GM21737 (cell line): ENCODE results near the gene FHIP2A.
A peak's percentile ranks its signal among the peaks of the same experiment; 100 is the strongest.
"Not testable (repeated sequence)": the region's sequence is repeated elsewhere in the genome, so short reads cannot be mapped to it uniquely, and the experiment has no call there.

Experiments
- ATAC-seq: cut with Tn5 transposase; IDR thresholded peaks from one replicate; pipeline ENCODE4 v1.9.1; 2021; ENCODE audit warnings: mild to moderate bottlenecking, moderate library complexity; ENCODE audit not compliant: unreplicated experiment

The FHIP2A gene, protein sequence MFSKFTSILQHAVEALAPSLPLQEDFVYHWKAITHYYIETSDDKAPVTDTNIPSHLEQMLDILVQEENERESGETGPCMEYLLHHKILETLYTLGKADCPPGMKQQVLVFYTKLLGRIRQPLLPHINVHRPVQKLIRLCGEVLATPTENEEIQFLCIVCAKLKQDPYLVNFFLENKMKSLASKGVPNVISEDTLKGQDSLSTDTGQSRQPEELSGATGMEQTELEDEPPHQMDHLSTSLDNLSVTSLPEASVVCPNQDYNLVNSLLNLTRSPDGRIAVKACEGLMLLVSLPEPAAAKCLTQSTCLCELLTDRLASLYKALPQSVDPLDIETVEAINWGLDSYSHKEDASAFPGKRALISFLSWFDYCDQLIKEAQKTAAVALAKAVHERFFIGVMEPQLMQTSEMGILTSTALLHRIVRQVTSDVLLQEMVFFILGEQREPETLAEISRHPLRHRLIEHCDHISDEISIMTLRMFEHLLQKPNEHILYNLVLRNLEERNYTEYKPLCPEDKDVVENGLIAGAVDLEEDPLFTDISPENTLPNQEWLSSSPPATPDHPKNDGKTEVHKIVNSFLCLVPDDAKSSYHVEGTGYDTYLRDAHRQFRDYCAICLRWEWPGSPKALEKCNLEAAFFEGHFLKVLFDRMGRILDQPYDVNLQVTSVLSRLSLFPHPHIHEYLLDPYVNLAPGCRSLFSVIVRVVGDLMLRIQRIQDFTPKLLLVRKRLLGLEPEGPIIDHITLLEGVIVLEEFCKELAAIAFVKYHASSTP

DNA sequence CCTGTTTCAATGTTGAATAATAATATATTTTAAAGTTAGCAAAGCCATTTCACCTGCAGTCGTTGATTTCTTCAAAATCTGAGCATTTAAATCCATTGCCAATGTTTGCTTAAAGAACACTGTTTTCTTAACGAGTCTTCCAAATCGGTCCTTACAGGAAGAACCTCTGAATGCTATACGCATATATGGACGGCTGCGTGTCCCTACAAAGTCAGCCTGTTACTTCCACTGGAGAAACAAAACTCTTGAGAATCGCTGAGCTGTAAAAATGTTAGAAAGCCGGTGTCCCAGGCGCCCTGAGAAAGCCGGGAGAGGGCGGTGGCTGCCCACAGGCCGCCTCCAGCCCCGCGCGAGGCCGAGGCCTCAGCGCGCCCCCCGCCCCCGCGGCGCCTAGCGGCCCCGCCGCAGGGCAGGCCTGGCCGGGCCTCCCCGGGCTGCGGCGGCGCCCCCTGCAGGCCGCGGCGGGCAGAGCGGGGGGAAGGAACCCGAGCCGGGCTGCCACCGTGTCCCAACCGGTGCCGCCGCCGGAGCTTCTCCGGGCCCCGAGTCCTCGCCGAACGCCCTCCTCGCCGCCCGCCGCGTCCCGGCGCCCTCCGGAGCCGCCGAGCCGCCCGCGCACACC, at the start of gene FHIP2A:
Gene FHIP2A, plus strand, starts transcription at position 488 of the 622 bp plus-strand sequence. CDS start 299 bp downstream, outside the sequence.
- ATAC-seq: peak; percentile 80

DNA sequence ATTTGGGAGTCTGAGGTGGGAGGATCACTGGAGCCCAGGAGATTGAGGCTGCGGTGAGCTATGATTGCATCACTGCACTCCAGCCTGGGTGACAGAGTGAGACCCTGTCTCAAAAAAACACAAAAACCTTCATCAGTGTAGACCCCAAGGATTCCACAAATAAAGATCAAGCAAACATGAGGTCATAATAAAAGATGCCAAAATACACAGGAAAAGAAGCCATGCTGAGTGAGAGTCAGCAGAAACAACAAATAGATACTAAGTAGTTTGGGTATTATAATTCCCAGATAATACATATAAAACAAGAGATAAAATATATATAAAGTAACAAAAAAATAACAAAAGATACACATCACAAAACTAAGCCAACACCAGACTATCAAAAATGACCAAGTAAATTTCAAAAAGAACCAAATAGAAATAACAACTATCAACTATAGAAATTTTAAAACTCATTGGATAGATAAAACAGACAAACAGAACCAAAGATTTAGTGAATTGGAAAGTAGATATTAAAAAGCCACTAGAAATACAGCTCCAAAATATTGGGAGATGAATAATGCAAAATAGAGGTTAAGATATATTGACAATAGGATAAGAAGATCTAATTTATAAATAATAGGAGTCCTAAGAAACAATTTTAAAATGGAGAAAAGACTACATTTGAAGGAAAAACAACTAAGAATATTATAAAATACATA, 48.9 kb upstream of the FHIP2A start:
- ATAC-seq: no peak

DNA sequence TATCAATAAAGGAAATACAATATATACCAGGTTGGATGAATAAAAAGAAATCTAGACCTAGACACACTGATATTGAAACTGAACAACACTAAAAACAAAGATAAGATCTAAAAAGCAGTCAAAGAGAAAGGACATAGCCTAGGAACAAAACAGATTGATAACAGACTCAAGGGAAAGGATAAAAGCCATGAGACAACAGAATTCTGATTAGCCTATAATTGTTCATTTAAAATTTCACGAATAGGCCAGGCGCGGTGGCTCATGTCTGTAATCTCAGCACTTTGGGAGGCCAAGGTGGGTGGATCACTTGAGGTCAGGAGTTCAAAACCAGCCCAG, 48.4 kb upstream of the FHIP2A start:
- no peak for ATAC-seq

DNA sequence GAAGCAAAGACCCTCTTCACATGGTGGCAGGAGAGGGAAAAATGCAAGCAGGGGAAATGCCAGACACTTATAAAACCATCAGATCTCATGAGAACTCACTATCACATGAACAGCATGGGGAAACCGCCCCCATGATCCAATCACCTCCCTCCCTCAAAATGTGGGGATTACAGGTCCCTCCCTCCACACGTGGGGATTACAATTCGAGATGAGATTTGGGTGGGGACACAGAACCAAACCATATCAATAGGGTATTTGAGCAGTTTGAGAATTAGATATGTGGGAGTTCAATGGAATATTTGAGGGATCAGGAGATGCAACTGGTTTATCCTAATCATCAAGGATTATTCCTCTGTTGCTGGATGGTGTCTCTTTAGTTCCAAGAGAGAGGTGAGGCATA, 46.5 kb upstream of the FHIP2A start:
- ATAC-seq: not testable (repeated sequence)

DNA sequence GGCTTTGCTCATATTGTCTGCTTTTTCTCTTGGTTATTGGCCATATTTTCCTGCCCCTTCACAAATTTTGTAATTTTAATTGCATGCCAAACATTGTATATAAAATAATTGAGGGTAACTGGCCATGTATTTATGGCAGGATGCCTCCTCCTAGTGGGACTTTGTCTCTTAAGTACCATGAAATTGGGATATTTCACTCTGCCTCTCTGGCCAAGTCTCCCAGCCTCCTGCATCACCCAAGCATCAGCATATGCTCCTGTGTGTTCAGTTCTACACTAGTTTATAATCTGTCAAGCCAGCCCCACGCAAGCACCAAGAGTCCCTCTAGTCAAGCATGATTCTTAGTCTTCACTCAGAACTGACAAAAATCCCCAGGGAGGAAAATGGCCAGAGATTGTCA, 44.2 kb upstream of the FHIP2A start:
- ATAC-seq: no peak

DNA sequence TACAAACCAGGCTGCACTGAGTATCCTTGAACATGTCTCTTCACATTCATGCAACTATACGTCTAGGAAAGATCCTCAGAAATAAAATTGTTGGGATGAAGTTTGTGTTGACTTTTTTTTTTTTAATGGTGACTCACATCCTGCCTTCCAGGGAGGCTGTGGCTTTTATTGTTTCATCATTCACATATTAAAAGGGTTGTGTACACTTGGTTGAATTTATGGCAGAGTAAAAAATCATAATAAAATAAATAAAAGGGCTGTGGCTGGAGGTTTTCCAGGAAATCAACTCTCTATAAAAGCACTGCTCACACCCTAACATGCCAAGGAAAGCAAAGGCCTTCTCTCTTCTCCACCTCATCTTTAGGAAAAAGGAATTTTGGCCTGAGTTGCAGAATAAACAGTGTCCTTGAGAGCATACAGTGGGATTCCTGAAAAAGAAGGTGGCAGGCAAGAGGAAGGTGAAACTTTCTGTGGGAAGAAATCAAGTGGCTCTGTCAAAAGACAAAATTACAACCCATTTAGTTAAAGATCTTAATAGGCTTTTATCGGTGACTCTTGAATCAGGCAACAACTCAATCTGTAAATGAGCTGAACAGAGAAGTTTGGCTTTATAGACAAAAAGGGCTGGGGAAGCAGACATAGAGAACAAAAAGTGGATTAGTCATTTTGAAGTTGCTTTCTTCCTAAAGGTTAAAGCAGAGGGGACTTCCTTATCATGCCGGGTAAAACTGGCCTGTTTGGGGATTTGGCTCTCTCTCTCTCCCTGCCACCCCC, 41.6 kb upstream of the FHIP2A start:
- no peak for ATAC-seq

DNA sequence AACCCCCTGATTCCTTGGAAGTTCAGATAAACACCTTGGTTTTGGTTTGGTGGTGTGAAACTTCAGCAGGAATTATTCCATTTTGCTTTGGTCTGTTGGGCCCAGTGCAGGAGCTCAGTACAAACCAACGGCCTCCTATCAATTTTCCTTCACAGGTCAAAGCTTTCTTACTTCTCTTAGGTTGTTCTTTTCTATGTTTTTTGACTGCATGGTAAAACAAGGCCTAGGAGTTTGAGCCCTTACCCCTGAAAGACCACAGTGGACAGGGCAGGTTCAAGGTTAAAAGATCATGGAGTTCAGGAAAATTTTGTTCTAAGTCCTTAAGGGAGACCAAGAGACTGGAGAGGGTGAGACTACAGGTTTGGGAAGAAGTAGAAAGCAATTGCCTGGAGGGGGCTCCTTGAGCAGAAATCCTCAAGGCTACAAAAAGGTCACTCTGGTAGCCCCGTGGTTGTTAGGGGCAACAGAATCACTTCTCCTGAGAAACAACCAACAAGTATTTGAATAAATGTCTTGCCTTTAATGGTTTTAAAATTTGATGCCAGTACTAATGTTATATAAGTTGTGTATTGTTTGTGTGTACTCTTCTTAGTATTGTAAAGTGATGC, 40.9 kb upstream of the FHIP2A start:
- ATAC-seq: no peak

DNA sequence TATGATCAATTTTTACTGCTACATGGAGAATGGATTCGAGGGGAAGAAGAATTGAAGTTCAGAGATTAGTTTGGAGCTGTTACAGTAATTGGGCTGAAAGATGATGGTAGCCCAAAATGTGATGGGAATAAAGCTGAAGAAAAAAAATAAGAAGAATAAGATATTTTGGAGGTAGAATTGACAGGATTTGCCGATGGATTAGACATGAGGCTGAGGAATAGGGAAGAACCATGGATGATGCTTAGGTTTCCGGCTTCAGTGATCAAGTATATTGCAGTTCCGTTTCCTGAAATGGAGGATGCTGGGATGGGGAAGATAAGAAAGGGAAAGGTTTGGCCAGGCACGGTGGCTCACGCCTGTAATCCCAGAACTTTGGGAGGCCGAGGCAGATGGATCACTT, 38.9 kb upstream of the FHIP2A start:
- ATAC-seq: no peak

DNA sequence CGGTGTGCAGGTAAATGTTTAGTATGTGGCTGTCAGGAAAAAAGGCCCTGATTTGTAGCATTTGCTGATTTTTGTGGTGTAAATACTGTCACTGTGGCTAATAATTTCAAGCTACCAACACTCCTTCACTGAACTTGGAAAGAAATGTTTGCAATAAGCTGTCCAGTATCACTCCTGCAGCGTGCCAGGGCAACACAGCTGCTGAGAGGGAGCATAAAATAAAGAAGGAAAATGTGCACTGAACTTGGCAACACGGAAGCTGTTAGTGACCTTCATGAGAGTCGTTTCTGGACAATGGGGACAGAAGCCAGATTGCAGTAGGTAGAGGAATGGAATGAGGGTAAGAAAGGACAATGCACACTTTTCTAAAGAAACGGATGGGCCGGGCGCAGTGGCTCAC, 37.9 kb upstream of the FHIP2A start:
- ATAC-seq: no peak

DNA sequence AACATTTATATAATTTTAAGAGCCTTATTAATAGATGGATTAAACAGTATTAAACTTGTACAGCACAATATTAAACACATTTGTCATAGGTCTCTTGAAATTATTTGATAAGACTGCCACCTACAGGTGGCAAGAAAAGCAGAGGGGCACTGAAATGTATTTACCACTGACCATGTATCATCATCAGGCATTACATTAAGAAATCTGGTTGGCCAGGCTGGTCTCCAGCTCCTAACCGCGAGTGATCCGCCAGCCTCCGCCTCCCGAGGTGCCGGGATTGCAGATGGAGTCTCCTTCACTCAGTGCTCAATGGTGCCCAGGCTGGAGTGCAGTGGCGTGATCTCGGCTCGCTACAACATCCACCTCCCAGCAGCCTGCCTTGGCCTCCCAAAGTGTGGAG, 35.1 kb upstream of the FHIP2A start:
- not testable (repeated sequence) for ATAC-seq

DNA sequence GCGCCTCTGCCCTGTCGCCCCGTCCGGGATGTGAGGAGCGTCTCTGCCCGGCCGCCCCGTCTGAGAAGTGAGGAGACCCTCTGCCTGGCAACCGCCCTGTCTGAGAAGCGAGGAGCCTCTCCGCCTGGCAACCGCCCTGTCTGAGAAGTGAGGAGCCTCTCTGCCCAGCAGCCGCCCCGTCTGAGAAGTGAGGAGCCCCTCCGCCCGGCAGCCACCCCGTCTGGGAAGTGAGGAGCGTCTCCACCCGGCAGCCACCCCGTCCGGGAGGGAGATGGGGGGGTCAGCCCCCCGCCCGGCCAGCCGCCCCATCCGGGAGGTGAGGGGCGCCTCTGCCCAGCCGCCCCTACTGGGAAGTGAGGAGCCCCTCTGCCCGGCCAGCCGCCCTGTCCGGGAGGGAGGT, 34.4 kb upstream of the FHIP2A start:
- ATAC-seq: not testable (repeated sequence)

DNA sequence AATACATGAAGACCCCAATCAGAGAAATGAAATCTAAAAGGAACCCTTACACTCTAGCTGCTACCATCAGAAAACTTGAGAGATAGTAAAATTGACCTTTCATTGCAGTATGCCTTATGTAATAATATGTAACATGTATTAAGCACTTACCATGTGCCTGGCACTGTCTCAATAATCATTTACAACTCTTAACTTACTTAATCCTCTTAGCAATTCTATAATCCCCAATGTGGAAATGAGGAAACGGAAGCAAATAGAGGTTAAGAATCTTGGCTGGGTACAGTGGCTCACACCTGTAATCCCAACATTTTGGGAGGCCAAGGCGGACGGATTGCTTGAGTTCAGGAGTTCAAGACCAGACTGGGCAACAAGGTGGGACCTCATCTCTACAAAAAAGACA, 29.8 kb upstream of the FHIP2A start:
- ATAC-seq: no peak

DNA sequence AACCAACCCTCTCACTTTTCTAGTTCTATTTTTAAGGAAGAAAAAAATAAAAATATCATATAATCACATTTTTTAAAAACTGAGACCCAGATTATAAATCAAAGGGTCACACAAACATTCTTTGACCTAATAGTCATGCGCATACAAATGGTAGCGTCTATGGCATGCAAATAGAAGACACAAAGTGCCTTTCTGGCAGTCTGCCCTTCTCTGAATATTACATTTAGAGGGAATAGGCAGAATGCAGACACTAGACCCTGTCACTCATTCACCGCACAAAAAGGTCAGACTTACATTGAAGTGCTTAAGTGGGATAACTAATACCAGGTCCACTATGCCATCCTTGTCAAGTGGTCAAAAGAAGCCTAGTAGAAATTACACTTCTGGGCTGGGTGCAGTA, 26.5 kb upstream of the FHIP2A start:
- no peak for ATAC-seq

DNA sequence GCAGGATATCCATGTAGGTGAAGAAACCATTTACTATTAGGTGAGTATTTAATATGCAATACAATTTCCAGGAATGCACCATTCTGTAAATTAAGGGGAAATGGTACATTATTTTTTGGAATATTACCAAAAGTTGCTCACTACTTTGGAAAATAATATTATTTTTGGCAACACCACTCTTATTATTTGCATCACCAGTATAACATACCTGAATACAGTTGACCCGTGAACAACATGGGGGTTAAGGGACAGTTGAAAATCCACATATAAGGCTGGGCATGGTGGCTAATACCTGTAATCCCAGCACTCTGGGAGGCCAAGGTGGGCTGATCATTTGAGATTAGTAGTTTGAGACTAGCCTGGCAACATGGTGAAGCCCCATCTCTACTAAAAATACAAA, 21.2 kb upstream of the FHIP2A start:
- ATAC-seq: no peak

DNA sequence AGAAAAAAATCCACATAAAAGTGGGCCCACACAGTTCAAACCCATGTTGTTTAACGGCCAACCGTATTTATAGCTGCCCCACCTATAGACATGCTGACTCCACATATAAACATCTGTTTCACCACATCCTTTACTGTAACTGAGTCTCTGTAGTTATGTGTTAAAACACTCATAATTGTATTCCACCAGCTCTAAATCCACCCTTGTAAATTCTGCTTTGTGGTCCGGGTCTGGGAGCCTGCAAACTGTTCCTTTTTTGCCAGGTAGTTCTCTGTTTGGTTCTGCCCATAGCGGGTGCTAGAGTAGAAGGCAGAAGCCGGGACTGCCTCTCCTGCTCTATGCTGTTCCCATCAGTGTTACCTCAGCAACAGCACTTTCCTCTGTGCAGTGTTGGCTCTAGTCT, 20.2 kb upstream of the FHIP2A start:
- peak; percentile 81 for ATAC-seq

DNA sequence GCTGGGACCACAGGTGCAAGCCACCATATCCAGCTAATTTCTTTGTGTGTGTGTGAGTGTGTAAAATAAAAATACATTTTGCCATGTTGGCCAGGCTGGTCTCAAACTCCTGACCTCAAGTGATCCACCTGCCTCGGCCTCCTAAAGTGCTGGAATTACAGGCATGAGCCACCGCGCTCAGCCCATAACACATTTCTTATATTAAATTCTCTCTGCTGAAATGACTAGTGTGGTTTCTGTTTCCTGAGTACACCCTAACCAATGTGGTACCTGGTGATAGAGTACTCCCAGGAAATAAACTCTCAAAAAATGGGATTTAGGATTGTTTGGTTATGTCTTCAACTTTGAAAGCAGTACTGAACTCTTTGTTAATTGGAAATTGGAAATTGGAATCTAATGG, 19.4 kb upstream of the FHIP2A start:
- no peak for ATAC-seq

DNA sequence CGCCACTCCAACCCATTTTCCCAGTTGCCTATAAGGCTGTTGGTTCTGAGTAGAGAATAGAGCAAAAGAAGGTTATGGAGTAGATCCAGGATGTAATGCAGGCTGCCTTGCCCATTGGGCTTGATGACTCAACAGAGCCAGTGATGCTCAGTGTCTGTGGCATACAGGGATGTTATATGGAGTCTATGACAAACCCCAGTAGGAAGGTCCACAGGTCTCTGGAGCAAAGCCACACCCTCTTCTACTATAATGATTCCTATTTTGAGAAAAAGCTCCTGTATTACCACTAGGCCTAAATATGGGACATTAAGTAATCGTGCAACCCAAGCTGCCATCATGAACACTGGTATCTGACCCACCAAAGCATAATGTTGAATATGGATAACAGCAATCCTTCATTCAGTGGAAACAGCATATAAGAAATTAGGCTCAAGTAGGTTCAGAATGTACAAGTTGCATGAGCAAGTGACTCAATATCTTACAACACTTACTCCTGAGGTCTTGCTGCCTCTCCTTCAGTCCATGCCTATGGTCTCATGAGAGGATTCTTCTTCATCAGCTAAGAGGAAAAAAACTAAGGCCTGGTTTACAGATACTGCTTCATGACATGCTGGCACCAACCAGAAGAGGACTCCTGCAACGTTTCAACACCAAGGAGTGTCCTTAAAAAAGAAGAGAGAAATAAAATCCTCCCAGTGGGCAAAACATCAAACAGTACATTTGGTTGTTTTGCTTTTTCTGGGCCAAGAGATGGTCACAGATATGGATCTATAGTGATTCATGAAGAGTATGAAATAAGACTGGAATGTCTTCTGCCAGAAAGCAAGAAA, 14.8 kb upstream of the FHIP2A start:
- no peak for ATAC-seq

DNA sequence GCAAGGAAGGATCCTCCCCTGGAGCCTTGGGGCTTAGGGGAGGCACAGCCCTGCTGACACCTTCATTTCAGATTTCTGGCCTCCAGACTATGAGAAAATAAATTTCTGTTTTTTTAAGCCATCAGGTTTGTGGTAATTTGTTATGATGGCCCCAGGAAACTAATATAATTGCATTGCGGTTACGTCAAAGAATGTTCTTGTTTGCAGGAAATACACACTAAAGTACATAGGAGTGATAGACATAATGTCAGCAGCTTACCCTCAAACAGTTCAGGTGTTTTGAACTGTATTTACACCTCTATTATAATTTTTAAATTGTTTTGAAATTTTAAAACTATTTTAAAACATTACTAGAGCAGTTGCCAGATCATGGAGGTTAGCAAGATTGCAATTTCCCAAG, 12.6 kb upstream of the FHIP2A start:
- no peak for ATAC-seq

DNA sequence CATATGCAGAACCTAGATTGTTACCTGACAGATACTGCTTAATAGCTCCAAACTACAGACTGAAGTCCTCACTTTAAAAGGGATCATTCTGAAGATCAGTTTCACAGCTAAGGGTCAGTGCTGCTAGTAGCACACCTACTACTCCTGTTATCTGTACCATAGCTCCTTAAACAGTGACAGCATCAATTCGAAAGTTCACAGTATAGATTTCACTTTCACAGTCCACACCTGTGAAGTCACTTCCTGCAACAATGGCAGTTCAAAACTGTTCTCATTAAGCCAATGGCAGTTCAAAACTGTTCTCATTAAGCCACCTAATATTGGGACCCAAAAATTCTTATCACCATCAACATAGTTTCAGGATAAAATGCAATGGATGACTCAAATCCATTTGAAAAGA, 10.7 kb upstream of the FHIP2A start:
- peak; percentile 100 for ATAC-seq
